Liver (tissue), 3 donors: Measurements from ENCODE around the gene DPM1.

Source experiments
- CTCF ChIP-seq: fragments of 150-350 bp; IDR thresholded peaks from 2 replicates; pipeline ENCODE4 v1.5.1; 2017; ENCODE audit warnings: improper control_type of control experiment, low read depth, low read length; ENCODE audit not compliant: missing input control
- FOXA2 ChIP-seq: IDR thresholded peaks from 2 replicates; pipeline ENCODE4 v1.6.1; 2016; ENCODE audit warnings: antibody characterized with exemption
- HNF4G ChIP-seq: IDR thresholded peaks from 2 replicates; pipeline ENCODE4 v1.6.1; 2016; ENCODE audit warnings: antibody characterized with exemption
- JUND ChIP-seq, 2 donors: IDR thresholded peaks; 2 replicates each; pipeline ENCODE4 v1.6.1; 2016; ENCODE audit warnings: antibody characterized with exemption in 2 of 2
- MAX ChIP-seq: IDR thresholded peaks from 2 replicates; pipeline ENCODE4 v1.6.1; 2016; ENCODE audit warnings: antibody characterized with exemption
- REST ChIP-seq: IDR thresholded peaks from 2 replicates; pipeline ENCODE4 v1.6.1; 2016; ENCODE audit warnings: antibody characterized with exemption, mild to moderate bottlenecking
- SP1 ChIP-seq: IDR thresholded peaks from 2 replicates; pipeline ENCODE4 v1.6.1; 2018; ENCODE audit warnings: antibody characterized with exemption, mild to moderate bottlenecking
- donor health status: healthy.
- donor health status: healthy.

GRCh38 chr20:50969912-50970311 is 11.6 kb upstream of the DPM1 start:
- TF ChIP-seq CTCF, result no peak
- no peak for TF ChIP-seq MAX
- no peak for TF ChIP-seq JUND (IDR thresholded peaks at IDR 0.05)
- no peak for TF ChIP-seq REST
- TF ChIP-seq SP1, result no peak
- no peak for TF ChIP-seq HNF4G
- TF ChIP-seq FOXA2, result no peak
